ENCODE measurements around the gene TPP1.

The TPP1 gene

DNA sequence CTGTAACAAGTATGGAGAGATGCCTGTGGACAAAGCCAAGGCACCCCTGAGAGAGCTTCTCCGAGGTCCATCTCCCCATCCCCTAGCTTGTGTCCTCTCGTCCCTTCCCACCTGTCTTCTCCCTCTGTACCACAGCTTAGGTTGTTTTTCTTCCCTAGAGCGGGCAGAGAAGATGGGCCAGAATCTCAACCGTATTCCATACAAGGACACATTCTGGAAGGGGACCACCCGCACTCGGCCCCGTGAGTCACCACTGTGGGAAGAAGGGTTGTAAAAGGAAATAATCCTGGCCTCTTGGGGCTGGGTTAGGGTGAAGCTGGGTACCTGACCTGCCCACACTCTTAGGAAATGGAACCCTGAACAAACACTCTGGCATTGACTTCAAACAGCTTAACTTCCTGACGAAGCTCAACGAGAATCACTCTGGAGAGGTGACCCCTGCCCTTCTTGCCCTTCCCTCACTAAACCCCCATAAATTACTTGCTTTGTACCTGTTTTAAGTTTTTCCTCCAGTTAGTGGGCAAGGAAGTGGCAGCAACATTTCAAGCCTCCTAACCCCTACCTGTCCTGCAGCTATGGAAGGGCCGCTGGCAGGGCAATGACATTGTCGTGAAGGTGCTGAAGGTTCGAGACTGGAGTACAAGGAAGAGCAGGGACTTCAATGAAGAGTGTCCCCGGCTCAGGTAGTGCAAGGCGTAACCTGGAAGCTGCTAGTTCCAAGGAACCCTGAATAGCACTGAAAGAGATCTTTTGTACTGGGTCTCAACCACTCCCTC is 10.3 kb downstream of the TPP1 start:
- no peak overlapping the region for H3K4me3 ChIP-seq (ENCODE audit: control insufficient read depth, low read depth, low read length)
- TF ChIP-seq, protein P1, sequence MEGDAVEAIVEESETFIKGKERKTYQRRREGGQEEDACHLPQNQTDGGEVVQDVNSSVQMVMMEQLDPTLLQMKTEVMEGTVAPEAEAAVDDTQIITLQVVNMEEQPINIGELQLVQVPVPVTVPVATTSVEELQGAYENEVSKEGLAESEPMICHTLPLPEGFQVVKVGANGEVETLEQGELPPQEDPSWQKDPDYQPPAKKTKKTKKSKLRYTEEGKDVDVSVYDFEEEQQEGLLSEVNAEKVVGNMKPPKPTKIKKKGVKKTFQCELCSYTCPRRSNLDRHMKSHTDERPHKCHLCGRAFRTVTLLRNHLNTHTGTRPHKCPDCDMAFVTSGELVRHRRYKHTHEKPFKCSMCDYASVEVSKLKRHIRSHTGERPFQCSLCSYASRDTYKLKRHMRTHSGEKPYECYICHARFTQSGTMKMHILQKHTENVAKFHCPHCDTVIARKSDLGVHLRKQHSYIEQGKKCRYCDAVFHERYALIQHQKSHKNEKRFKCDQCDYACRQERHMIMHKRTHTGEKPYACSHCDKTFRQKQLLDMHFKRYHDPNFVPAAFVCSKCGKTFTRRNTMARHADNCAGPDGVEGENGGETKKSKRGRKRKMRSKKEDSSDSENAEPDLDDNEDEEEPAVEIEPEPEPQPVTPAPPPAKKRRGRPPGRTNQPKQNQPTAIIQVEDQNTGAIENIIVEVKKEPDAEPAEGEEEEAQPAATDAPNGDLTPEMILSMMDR (IDR thresholded peaks at IDR 0.05; ENCODE audit: control insufficient read depth, insufficient read depth, low read depth, low read length, missing control alignments): no peak
- DNase-seq (ENCODE audit: low read depth): no peak

DNA sequence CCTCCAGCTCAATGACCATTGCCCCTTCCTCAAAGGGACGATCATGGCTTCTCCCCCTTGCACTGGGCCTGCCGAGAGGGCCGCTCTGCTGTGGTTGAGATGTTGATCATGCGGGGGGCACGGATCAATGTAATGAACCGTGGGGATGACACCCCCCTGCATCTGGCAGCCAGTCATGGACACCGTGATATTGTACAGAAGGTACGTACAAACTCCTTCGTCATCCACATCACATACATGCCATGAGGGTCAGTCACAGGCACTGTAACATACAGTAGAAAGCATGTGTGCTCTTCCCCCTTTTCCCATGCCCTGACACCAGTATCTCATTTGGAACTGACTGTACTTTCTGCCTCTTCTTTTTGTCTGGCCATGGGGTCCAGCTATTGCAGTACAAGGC is 11.2 kb downstream of the TPP1 start:
- DNase-seq (ENCODE audit: low read depth): no peak
- H3K4me3 ChIP-seq (ENCODE audit: control insufficient read depth, low read depth, low read length): no peak overlapping the region
- TF ChIP-seq, protein P1 (IDR thresholded peaks at IDR 0.05; ENCODE audit: control insufficient read depth, insufficient read depth, low read depth, low read length, missing control alignments): no peak

DNA sequence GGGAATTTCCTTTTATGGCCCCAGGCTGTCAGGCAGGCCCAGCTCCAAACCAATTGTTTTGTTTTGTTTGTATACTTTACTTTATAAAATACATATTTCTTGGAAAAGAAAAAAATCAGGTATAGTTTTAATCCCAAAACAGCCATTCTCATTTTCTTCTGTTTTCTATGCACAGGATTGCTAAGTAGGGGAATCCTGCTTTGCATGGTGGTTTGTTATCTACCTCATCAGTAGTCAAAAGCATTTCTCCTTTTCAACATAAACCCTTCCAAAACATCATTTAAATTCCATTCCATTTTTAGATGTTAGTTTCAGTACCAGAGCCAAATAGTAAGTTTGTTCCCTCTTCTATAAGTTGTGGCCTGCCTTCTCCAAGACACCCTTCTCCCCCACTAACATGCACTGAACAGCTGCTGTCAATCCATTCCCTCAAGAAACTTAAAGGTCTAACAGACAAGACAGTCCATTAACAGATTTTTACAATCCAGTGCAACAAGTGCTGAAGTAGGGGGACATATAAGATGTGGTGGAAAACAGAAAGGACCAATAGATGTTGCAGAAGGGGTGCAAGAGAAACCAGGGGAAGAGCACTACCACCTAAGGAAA is 11.9 kb downstream of the TPP1 start:
- no peak for DNase-seq (ENCODE audit: low read depth)
- TF ChIP-seq, protein P1 (IDR thresholded peaks at IDR 0.05; ENCODE audit: control insufficient read depth, insufficient read depth, low read depth, low read length, missing control alignments): no peak
- no peak overlapping the region for H3K4me3 ChIP-seq (ENCODE audit: control insufficient read depth, low read depth, low read length)

DNA sequence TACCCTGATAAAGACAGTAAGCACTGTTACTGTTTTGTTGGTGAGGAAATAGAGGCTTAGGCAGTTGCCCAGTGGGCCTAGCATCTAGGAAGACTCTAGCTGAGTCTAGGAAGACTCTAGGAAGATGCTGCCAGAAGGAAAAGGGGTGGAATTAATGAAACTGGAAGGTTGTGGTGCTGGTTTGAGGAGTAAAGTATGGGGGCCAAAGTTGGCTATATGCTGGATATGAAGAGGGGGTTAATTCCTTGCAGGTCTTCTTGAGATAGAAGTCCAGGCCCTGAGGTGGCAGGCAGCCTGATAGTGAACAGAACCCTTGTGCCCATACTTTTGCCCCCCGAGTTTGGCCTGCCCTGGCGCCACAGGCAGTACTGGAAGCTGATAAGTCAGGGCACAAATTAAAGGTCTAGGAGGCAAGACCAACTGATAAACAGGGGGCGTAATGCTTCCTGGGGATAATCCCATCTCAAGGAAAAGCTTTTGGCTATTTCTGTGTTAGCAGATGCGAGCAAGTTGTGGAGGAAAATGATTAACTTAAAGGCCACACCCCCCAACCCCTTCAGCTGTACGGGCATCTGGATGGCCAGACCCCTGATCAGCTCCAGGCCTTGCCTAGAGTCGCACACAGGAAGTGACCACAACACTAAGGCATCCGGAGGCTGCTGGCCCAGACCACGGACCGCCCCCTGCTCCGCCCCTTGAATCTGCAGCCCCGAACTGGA is 12.6 kb downstream of the TPP1 start:
- DNase-seq (ENCODE audit: low read depth): peak; percentile 67
- TF ChIP-seq, protein P1 (IDR thresholded peaks at IDR 0.05; ENCODE audit: control insufficient read depth, insufficient read depth, low read depth, low read length, missing control alignments): no peak
- peak overlapping the region; percentile 8; the same call in 1 of the 2 replicates for H3K4me3 ChIP-seq (ENCODE audit: control insufficient read depth, low read depth, low read length)

DNA sequence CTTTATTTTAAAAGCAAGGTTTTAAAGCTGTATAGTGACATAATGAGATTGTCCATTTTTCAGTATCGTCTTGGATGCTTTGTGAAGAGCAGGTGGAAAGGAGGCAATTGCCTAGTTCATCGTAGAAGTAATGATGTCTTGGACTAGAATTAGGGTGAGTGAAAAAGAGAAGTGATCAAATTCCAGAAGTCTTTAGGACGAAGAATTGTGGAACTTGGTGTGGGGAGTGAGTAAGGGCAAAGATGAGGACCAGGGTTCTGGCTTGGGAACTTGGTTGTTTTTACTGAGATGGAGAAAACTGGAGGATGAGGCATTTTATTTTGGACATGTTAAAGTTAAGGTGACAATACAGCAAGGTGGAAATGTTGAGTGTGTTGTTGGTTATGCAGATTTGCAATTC is 14.4 kb downstream of the TPP1 start:
- no peak for DNase-seq (ENCODE audit: low read depth)
- TF ChIP-seq, protein P1 (IDR thresholded peaks at IDR 0.05; ENCODE audit: control insufficient read depth, insufficient read depth, low read depth, low read length, missing control alignments): no peak
- peak overlapping the region; percentile 88 for H3K4me3 ChIP-seq (ENCODE audit: control insufficient read depth, low read depth, low read length)

DNA sequence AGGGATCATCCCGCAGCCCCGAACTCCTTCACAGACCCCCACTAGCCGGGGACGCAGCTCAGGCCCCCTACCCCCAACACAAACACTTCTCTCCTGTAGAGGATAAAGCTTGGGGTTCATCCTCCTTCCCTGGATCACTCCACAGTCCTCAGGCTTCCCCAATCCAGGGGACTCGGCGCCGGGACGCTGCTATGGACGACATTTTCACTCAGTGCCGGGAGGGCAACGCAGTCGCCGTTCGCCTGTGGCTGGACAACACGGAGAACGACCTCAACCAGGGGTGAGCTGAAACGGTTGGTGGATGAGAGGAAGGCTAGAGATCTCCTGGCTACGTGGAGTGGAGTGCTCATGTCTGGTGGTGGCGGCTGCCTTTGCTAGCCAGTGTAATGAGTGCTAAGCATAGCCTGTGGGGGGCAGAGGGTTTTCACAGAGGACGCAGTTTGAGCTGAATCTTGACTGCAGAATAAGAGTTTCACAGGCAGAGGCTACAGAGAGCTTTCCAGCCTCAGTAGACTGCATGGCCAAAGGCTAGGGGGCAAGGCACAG is 15.1 kb downstream of the TPP1 start:
- peak overlapping the region; percentile 88 for H3K4me3 ChIP-seq (ENCODE audit: control insufficient read depth, low read depth, low read length)
- TF ChIP-seq, protein P1 (IDR thresholded peaks at IDR 0.05; ENCODE audit: control insufficient read depth, insufficient read depth, low read depth, low read length, missing control alignments): peak; percentile 32
- peak; percentile 28 for DNase-seq (ENCODE audit: low read depth)

Data from AG09309 (cell line).